NT2/D1 (cell line): ENCODE data around the gene KCNH2.

Source experiments
- SUZ12 ChIP-seq: IDR thresholded peaks from 2 replicates; pipeline ENCODE4 v1.6.1; 2011; ENCODE audit not compliant: insufficient read length, insufficient read depth; ENCODE audit errors: extremely low read depth
- YY1 ChIP-seq: IDR thresholded peaks from 2 replicates; pipeline ENCODE4 v1.6.1; 2011; ENCODE audit not compliant: insufficient read length, insufficient read depth
- ZNF274 ChIP-seq: IDR thresholded peaks from 2 replicates; pipeline ENCODE4 v1.6.1; 2011; ENCODE audit warnings: mild to moderate bottlenecking, low read depth, low read length

DNA sequence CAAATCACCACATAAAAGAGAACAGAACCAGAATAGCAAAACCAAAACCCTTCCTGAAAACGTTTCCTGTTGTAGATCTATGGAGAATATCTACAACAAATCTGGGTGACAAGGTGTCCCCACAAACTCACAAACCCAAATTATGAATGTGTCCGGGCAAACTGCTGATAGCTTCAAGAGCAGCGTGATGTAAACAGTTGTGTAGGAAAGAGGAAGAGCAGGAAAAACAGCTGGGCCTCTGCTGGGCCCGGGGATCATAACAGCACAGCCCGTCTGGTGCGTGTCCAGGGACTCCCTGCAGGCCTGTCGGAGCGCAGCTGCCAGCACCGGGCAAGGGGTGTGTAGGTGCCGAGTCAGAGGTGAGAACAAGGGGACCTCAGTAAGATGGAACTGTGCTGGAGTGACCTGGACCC, 53.7 kb downstream of the KCNH2 start:
- TF ChIP-seq YY1, result no peak
- no peak for TF ChIP-seq ZNF274
- TF ChIP-seq SUZ12, result no peak
